ENCODE data around the gene FYN. TPM values are rescaled to one million over a fixed set of nuclear protein-coding genes. Genes with fewer than 3 reads are reported as not detected.

Gene FYN
- total RNA-seq, 1 experiment from 2014 or later, result 60.6 TPM

GRCh38 chr6:111864138-111865048 is 8.9 kb downstream of the FYN start:
- in situ Hi-C loops (cut with HindIII; ENCODE audit: low pct_unique_long_range_greater_than_20kb, low sequenced_read_pairs), result no loop called here
- no peak for DNase-seq (ENCODE audit: low read depth, low spot score)

- in situ Hi-C loops (cut with HindIII; ENCODE audit: low pct_unique_long_range_greater_than_20kb, low sequenced_read_pairs), result no loop called here
- DNase-seq (ENCODE audit: low read depth, low spot score), result no peak
These were observed 10.5 kb downstream of the FYN start for GRCh38 chr6:111862741-111863140.

- DNase-seq (ENCODE audit: low read depth, low spot score), result no peak
- in situ Hi-C loops (cut with HindIII; ENCODE audit: low pct_unique_long_range_greater_than_20kb, low sequenced_read_pairs), result no loop called here
These were observed 10.9 kb downstream of the FYN start for GRCh38 chr6:111862314-111862713.

GRCh38 chr6:111861431-111861885 is 11.8 kb downstream of the FYN start:
- in situ Hi-C loops (cut with HindIII; ENCODE audit: low pct_unique_long_range_greater_than_20kb, low sequenced_read_pairs), result no loop called here
- DNase-seq (ENCODE audit: low read depth, low spot score), result no peak

GRCh38 chr6:111858347-111858746 is 14.9 kb downstream of the FYN start:
- DNase-seq (ENCODE audit: low read depth, low spot score), result peak; percentile 80
- in situ Hi-C loops (cut with HindIII; ENCODE audit: low pct_unique_long_range_greater_than_20kb, low sequenced_read_pairs), result no loop called here

GRCh38 chr6:111857674-111858337 is 15.4 kb downstream of the FYN start:
- in situ Hi-C loops (cut with HindIII; ENCODE audit: low pct_unique_long_range_greater_than_20kb, low sequenced_read_pairs), result no loop called here
- no peak for DNase-seq (ENCODE audit: low read depth, low spot score)

- no peak for DNase-seq (ENCODE audit: low read depth, low spot score)
- in situ Hi-C loops (cut with HindIII; ENCODE audit: low pct_unique_long_range_greater_than_20kb, low sequenced_read_pairs), result no loop called here
These were observed 17.5 kb downstream of the FYN start for GRCh38 chr6:111855753-111856152.

- DNase-seq (ENCODE audit: low read depth, low spot score), result no peak
- in situ Hi-C loops (cut with HindIII; ENCODE audit: low pct_unique_long_range_greater_than_20kb, low sequenced_read_pairs), result no loop called here
These were observed 18.6 kb downstream of the FYN start for GRCh38 chr6:111854683-111855082.

- in situ Hi-C loops (cut with HindIII; ENCODE audit: low pct_unique_long_range_greater_than_20kb, low sequenced_read_pairs), result no loop called here
- DNase-seq (ENCODE audit: low read depth, low spot score), result no peak
These were observed 20.5 kb downstream of the FYN start for GRCh38 chr6:111852725-111853124.

GRCh38 chr6:111850295-111850937 is 22.8 kb downstream of the FYN start:
- no peak for DNase-seq (ENCODE audit: low read depth, low spot score)
- in situ Hi-C loops (cut with HindIII; ENCODE audit: low pct_unique_long_range_greater_than_20kb, low sequenced_read_pairs), result no loop called here

- DNase-seq (ENCODE audit: low read depth, low spot score), result no peak
- in situ Hi-C loops (cut with HindIII; ENCODE audit: low pct_unique_long_range_greater_than_20kb, low sequenced_read_pairs), result no loop called here
These were observed 24.0 kb downstream of the FYN start for GRCh38 chr6:111849298-111849697.

GRCh38 chr6:111848262-111848812 is 24.9 kb downstream of the FYN start:
- in situ Hi-C loops (cut with HindIII; ENCODE audit: low pct_unique_long_range_greater_than_20kb, low sequenced_read_pairs), result no loop called here
- DNase-seq (ENCODE audit: low read depth, low spot score), result no peak

- in situ Hi-C loops (cut with HindIII; ENCODE audit: low pct_unique_long_range_greater_than_20kb, low sequenced_read_pairs), result no loop called here
- DNase-seq (ENCODE audit: low read depth, low spot score), result no peak
These were observed 26.5 kb downstream of the FYN start for GRCh38 chr6:111846492-111847409.

GRCh38 chr6:111846066-111846465 is 27.2 kb downstream of the FYN start:
- DNase-seq (ENCODE audit: low read depth, low spot score), result no peak
- in situ Hi-C loops (cut with HindIII; ENCODE audit: low pct_unique_long_range_greater_than_20kb, low sequenced_read_pairs), result no loop called here

GRCh38 chr6:111845441-111845871 is 27.8 kb downstream of the FYN start:
- no peak for DNase-seq (ENCODE audit: low read depth, low spot score)
- in situ Hi-C loops (cut with HindIII; ENCODE audit: low pct_unique_long_range_greater_than_20kb, low sequenced_read_pairs), result no loop called here

- no peak for DNase-seq (ENCODE audit: low read depth, low spot score)
These were observed 28.3 kb downstream of the FYN start for GRCh38 chr6:111844921-111845320.

GRCh38 chr6:111844376-111844775 is 28.9 kb downstream of the FYN start:
- in situ Hi-C loops (cut with HindIII; ENCODE audit: low pct_unique_long_range_greater_than_20kb, low sequenced_read_pairs), result no loop called here

More at GRCh38 chr6:111844921-111845320, 28.3 kb downstream of the FYN start:
- in situ Hi-C loops (cut with HindIII; ENCODE audit: low pct_unique_long_range_greater_than_20kb, low sequenced_read_pairs), result no loop called here

More at GRCh38 chr6:111844376-111844775, 28.9 kb downstream of the FYN start:
- no peak for DNase-seq (ENCODE audit: low read depth, low spot score)
